ENCODE data around the gene PTP4A2.
"Not testable (repeated sequence)": the region's sequence is repeated elsewhere in the genome, so short reads cannot be mapped to it uniquely, and the experiment has no call there.

Gene PTP4A2

GRCh38 chr1:31949862-31950261, 11.7 kb upstream of the PTP4A2 start:
- DNase-seq: no peak

- not testable (repeated sequence) for DNase-seq
Observed at GRCh38 chr1:31945677-31946076, 7.5 kb upstream of the PTP4A2 start.

DNA sequence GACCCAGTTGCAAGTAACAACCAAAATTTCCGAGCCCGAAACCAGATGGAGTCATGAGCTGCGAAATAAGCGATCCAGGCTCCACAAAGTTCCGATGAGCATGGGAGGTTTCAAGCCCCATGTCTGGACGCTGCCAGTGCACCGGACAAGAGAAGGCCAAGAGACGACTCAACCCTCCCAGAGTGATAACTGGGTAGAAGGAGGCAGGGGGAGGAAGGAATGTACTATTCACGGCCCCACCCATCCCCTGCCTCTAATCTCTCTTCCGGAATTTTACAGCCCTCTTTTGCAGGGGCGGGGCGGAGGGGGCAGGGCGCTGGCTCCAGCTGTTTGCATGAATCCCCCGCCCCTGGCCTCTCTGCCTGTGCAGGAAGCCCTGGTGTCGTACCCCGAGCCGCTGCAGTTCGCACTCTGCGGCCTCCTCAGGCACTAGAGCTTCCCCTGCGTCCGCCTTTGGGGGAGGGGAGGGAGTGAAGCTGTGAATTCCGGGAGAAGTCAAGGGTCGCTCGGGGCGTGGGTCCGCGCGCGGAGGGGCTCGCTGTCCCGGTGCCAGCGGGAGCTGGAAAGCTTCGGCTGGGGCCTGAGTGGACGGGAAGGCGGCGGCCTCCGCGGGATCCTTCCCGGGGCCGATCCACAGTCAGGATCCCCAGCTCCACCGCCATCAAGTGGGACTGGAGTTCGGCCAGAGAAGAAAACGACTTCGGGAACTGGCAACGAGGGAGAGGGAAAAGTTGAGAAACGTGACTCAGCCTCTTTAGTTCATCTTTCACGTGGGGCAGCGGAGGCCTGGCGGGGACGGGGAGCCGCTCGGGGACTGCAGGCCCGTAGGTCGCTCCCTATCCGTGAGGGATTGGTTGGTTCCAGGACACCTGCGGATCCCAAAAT, 6.3 kb upstream of the PTP4A2 start:
- peak; percentile 64 to 82 for DNase-seq

DNA sequence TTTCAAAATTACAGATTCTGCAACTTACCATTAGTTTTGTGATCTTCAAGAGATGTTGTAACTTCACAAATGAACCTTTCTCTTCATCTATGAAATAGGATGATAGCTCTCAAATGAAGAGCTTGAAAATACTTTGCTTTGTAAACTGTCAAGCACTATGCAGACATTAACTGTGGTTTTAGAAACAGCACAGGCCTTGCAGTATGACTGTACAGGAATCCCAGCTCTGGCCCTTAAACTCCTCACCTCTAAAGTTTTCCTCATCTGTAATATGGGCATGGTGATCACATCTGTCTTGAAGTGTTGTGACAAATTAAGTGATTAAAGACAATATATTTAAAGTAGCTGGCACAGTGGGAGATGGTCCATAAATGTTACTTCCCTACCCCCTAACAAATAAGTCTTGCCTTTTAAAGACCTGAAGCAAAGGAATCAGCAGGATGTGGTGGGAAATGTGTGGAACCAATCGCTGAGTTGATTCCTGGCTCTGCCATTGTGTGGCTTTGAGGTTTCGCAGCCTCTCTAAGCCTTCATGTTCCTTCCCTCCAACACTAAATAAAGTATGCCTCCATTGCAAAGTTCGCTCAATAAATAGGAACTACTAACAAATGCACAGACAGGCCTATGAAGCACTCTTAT, 5.5 kb upstream of the PTP4A2 start:
- DNase-seq: no peak

DNA sequence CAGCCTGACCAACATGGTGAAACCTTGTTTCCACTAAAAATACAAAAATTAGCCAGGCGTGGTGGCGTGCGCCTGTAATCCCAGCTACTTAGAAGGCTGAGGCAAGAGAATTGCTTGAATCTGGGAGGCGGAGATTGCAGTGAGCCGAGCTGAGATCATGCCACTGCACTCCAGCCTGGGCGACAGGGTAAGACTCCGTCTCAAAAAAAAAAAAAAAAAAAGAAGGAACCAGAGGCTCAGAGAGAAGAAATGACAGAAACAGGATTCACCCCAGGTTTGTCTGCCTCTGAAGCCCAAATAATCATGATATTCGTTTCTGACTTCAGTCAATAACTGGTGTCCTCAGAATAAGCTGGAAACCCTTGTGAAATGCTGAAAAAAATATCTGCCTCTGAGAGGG, 3.9 kb upstream of the PTP4A2 start:
- DNase-seq: not testable (repeated sequence)

DNA sequence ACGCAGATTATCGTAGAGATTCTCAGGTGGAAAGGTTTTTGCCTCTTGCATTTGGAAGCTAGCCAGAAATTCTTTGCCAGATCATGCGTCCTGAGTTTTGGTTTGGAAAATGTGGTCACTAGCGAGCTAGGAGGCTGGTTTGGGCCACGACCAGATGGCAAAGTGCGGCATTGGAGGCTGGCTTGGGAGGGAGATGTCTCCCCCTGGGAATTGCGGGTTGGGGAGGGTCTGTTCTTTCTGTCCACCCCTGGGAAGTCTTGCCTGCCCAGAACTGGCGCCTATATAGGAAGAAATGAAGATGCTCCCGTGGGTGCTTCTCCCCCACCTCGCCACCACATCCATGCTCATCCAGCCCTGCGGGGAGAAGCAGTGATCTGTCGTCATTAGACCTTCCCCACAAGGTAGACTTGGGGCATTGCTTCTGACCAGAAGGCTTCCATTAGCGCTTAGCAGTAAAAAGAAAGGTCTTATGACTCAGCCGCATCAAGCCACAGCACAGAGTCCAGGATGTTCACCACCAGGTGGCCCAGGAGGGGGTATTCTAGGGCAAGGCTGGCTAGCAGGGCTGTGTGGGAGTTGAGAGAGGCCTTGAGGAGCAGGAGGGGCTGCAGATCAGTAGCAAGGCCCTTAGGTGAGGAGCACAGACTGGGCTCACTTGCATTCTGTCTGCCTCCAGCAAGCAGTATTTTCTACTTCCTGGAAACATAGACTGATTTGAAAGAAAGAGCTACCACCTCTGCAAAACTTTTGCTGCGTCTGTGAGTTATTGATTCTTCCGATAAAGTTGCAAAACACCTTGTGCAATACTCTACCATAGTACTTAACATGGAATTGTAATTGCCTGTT, 1.5 kb upstream of the PTP4A2 start:
- peak; percentile 59 to 77 for DNase-seq

- DNase-seq: peak; percentile 78 to 84
Observed at GRCh38 chr1:31937300-31938183, 626 bp downstream of the PTP4A2 start.

- DNase-seq: no peak
Observed at GRCh38 chr1:31936981-31937299, 1.2 kb downstream of the PTP4A2 start.

- DNase-seq: no peak
Observed at GRCh38 chr1:31936278-31936980, 1.7 kb downstream of the PTP4A2 start.

- DNase-seq: peak in 1 of 2 experiments; percentile 36
Observed at GRCh38 chr1:31934706-31935629, 3.2 kb downstream of the PTP4A2 start.

GRCh38 chr1:31932491-31933316, 5.5 kb downstream of the PTP4A2 start:
- DNase-seq: no peak

DNA sequence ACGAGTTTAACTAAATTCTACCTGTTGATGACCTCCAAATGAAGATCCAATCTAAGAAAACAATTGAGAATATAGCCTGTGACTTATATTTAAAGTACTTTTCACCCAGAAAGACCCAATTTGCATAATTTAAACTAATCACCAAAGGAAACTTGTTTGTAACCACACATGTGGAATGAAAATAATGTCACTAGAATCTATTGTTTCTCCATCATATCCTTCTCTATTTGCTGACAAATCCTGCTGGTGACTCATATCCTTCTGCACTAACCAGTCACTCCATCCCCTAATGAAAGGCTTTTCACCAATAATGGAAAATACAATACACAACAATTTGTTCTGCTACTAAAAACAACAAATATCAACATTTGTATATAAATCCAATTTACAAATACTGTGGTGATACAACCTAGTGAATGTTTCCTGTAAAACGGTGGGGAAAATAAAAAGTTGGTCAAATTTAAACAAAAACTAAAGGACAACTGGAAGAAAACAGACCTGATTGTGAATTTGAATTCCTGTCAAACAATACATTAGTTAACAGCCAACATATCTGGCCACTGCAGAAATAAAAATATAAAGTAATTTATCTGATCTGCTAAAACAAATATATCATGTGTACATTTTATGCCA, 6.5 kb downstream of the PTP4A2 start:
- no peak for DNase-seq

DNA sequence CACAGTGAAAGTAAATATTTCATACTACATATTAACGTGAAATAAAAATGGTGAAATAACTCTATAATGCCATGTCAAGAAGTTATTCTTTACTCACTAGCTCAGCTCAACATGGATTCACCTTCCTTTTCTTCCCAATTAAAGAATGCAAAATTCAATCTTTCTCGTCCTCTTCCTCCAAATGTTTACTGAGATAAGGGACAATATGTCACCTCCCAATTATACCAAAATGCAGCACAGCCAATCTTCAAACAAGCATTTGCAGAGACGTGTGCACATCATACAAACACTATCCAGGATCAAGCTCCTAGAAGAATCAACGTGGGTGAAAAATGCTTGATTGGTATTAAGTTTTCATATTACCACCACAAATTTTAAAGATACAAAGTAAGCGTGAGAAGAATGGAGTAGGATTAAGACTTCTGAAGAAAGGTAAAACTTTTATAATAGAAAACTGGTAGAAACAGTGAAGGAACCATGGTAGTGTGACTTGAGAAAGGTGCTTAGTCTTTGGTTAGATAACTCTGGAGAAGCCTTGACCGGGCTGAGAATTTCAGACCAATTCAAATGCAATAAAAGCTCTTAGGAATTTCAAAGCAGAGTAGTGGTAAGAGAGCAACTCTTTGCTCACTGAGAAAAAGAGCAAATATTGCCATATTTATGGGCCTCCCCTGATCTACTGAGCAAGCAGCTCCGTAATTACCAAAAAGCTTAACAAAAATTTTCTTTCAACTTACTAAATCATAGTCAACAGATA, 7.2 kb downstream of the PTP4A2 start:
- no peak for DNase-seq

- DNase-seq: no peak
Observed at GRCh38 chr1:31927661-31927980, 10.5 kb downstream of the PTP4A2 start.

DNA sequence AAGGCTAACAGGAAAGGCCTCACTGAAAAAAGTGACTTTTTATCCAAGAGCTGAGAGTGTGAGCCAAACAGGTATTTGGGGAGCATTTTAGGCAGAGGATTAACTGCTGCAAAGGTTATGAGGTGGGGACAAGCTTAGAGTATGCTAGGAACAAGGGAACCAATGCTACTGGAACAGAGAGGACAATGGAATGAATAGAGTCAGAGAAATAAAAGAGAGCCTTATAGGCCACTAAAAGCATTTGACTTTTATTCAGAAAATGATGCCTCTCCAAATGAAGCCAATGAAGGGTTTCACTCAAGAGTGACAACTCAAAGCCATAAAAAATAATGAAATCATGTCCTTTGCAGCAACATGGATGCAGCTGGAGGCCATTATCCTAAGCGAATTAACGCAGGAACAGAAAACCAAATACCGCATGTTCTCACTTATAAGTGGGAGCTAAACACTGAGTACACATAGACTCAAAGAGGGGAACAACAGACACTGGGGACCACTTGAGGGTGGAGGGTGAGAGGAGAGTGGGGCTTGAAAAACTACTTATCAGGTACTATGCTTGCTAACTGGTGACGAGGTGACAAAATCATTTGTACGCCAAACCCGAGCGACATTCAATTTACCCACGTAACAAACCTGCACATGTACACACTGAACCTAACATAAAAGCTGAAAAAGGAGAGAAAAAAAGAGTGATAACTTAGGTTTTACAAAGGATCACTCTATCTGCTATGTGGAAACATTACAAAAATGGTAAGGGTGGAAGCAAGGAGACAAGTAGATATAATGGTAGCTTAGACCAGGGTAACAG, 11.1 kb downstream of the PTP4A2 start:
- no peak for DNase-seq

DNA sequence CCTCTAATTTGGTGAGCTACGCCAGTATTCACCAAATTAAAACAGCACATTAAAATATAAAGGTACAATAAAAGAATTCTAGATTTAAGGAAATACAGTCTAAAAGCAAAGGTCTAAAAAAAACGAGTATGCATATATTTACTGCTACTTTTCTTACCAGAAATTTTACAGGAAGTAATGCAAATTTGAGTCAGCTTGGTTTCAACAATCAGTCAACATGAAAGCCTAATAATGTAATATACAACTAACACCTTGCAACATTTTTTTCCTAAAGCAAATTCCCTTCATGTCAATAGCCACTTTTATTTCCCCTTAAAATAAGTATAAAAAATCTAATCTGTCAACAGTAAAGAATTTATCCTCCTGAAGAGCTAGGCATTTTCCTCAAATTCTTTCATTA, 11.9 kb downstream of the PTP4A2 start:
- DNase-seq: no peak

DNA sequence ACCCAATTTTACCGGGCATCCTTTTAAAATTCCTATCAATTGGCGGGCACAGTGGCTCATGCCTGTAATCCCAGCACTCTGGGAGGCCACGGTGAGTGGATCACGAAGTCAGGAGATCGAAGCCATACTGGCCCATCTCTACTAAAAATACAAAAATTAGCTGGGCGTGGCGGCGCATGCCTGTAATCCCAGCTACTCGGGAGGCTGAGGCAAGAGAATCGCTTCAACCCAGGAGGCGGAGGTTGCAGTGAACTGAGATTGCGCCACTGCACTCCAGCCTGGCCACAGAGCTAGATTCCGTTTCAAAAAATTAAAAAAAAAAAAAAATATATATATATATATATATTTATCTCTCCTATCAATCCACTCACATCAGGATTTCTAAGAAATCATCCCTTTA, 12.3 kb downstream of the PTP4A2 start:
- not testable (repeated sequence) for DNase-seq

GRCh38 chr1:31924839-31925238, 13.3 kb downstream of the PTP4A2 start:
- DNase-seq: no peak

All from stimulated activated CD4-positive, alpha-beta T cell treated with anti-CD3 and anti-CD28 coated beads, Interleukin-4, amount 100 ng/mL, for 4 hours (primary cell).